Measurements from ENCODE around the gene UNC5B.
"Not testable (repeated sequence)": the region's sequence is repeated elsewhere in the genome, so short reads cannot be mapped to it uniquely, and the experiment has no call there.

UNC5B gene

GRCh38 chr10:71209731-71210541, 2.4 kb upstream of the UNC5B start:
- DNase-seq = peak; percentile 41

GRCh38 chr10:71210542-71210871, 1.9 kb upstream of the UNC5B start:
- DNase-seq = no peak

GRCh38 chr10:71211053-71211452, 1.3 kb upstream of the UNC5B start:
- DNase-seq = peak; percentile 35

GRCh38 chr10:71211775-71212317, 524 bp upstream of the UNC5B start:
- DNase-seq = no peak

GRCh38 chr10:71213127-71213621, 804 bp downstream of the UNC5B start:
- DNase-seq = peak; percentile 78

GRCh38 chr10:71213761-71214440, 1.5 kb downstream of the UNC5B start:
- peak; percentile 55 for DNase-seq

GRCh38 chr10:71214641-71215559, 2.5 kb downstream of the UNC5B start:
- DNase-seq = peak; percentile 26

- peak; percentile 21 for DNase-seq
Observed at GRCh38 chr10:71216363-71216695, 4.0 kb downstream of the UNC5B start.

- DNase-seq = peak; percentile 47
Observed at GRCh38 chr10:71216751-71217265, 4.4 kb downstream of the UNC5B start.

GRCh38 chr10:71217266-71218045, 5.1 kb downstream of the UNC5B start:
- peak; percentile 51 for DNase-seq

GRCh38 chr10:71218046-71218650, 5.8 kb downstream of the UNC5B start:
- DNase-seq = peak; percentile 46

- peak; percentile 32 for DNase-seq
Observed at GRCh38 chr10:71218651-71219050, 6.3 kb downstream of the UNC5B start.

GRCh38 chr10:71219236-71219917, 7.0 kb downstream of the UNC5B start:
- DNase-seq = not testable (repeated sequence)

GRCh38 chr10:71219918-71220688, 7.7 kb downstream of the UNC5B start:
- DNase-seq = peak; percentile 34

GRCh38 chr10:71220689-71221540, 8.5 kb downstream of the UNC5B start:
- no peak for DNase-seq

GRCh38 chr10:71221586-71222202, 9.3 kb downstream of the UNC5B start:
- DNase-seq = no peak

- peak; percentile 38 for DNase-seq
Observed at GRCh38 chr10:71222601-71223346, 10.4 kb downstream of the UNC5B start.

Measured in right forelimb (tissue), 1 donor.